ENCODE data around the gene GPR75. TPM values are rescaled to one million over a fixed set of nuclear protein-coding genes. Genes with fewer than 3 reads are reported as not detected.
"Not testable (repeated sequence)": the region's sequence is repeated elsewhere in the genome, so short reads cannot be mapped to it uniquely, and the experiment has no call there.

The GPR75 gene
- total RNA-seq, 1 experiment from 2014 or later: 2.5 TPM

GRCh38 chr2:53854678-53855077 is 5.1 kb downstream of the GPR75 start:
- intact Hi-C loops (cut with micrococcal nuclease; ENCODE audit: unreplicated experiment): no loop called here
- DNase-seq (ENCODE audit: low read depth, low spot score): no peak
- in situ Hi-C loops (cut with HindIII; ENCODE audit: low pct_unique_long_range_greater_than_20kb, low sequenced_read_pairs): no loop called here
- Histone ChIP-seq H3K4me1 (ENCODE audit: control insufficient read depth, insufficient read depth, low read length) (no peaks in the 10 kb centered on the region), H3K4me3 (ENCODE audit: low read depth in 2 of 2, low read length in 2 of 2) (no peak overlapping the region), H3K9me3 (ENCODE audit: control insufficient read depth, insufficient read depth, low read depth, low read length) (no peaks in the 10 kb centered on the region), H3K27ac (ENCODE audit: low read length) (no peak overlapping the region), H3K27me3 (ENCODE audit: control insufficient read depth, insufficient read depth, low read length) (no peaks in the 10 kb centered on the region), H3K36me3 (ENCODE audit: control insufficient read depth, insufficient read depth, low read length) (no peaks in the 10 kb centered on the region)
- TF ChIP-seq, protein P1, sequence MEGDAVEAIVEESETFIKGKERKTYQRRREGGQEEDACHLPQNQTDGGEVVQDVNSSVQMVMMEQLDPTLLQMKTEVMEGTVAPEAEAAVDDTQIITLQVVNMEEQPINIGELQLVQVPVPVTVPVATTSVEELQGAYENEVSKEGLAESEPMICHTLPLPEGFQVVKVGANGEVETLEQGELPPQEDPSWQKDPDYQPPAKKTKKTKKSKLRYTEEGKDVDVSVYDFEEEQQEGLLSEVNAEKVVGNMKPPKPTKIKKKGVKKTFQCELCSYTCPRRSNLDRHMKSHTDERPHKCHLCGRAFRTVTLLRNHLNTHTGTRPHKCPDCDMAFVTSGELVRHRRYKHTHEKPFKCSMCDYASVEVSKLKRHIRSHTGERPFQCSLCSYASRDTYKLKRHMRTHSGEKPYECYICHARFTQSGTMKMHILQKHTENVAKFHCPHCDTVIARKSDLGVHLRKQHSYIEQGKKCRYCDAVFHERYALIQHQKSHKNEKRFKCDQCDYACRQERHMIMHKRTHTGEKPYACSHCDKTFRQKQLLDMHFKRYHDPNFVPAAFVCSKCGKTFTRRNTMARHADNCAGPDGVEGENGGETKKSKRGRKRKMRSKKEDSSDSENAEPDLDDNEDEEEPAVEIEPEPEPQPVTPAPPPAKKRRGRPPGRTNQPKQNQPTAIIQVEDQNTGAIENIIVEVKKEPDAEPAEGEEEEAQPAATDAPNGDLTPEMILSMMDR (IDR thresholded peaks at IDR 0.05): no peak
- TF ChIP-seq, protein P2, sequence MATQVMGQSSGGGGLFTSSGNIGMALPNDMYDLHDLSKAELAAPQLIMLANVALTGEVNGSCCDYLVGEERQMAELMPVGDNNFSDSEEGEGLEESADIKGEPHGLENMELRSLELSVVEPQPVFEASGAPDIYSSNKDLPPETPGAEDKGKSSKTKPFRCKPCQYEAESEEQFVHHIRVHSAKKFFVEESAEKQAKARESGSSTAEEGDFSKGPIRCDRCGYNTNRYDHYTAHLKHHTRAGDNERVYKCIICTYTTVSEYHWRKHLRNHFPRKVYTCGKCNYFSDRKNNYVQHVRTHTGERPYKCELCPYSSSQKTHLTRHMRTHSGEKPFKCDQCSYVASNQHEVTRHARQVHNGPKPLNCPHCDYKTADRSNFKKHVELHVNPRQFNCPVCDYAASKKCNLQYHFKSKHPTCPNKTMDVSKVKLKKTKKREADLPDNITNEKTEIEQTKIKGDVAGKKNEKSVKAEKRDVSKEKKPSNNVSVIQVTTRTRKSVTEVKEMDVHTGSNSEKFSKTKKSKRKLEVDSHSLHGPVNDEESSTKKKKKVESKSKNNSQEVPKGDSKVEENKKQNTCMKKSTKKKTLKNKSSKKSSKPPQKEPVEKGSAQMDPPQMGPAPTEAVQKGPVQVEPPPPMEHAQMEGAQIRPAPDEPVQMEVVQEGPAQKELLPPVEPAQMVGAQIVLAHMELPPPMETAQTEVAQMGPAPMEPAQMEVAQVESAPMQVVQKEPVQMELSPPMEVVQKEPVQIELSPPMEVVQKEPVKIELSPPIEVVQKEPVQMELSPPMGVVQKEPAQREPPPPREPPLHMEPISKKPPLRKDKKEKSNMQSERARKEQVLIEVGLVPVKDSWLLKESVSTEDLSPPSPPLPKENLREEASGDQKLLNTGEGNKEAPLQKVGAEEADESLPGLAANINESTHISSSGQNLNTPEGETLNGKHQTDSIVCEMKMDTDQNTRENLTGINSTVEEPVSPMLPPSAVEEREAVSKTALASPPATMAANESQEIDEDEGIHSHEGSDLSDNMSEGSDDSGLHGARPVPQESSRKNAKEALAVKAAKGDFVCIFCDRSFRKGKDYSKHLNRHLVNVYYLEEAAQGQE (IDR thresholded peaks at IDR 0.05; ENCODE audit: insufficient read depth in 1 of 2, low read depth in 2 of 2, low read length in 1 of 2): no peak
- no peak for TF ChIP-seq TCF7L2 (IDR thresholded peaks at IDR 0.05; ENCODE audit: low read depth, low read length)
- no peak for TF ChIP-seq SIN3A (IDR thresholded peaks at IDR 0.05; ENCODE audit: borderline replicate concordance, insufficient read depth, low read depth, low read length)
- TF ChIP-seq POLR2AphosphoS5 (IDR thresholded peaks at IDR 0.05; ENCODE audit: low read depth, low read length): no peak
- ChIA-PET CTCF (no interaction called here), POLR2A (no interaction called here)
- BruUV-seq (replicated peaks): no TSS peak
- no peak for ATAC-seq

GRCh38 chr2:53852532-53852931 is 7.2 kb downstream of the GPR75 start:
- H3K27ac ChIP-seq (ENCODE audit: low read length): no peak overlapping the region
- no peak for TF ChIP-seq TCF7L2 (IDR thresholded peaks at IDR 0.05; ENCODE audit: low read depth, low read length)
- no peak for TF ChIP-seq SIN3A (IDR thresholded peaks at IDR 0.05; ENCODE audit: borderline replicate concordance, insufficient read depth, low read depth, low read length)
- TF ChIP-seq POLR2AphosphoS5 (IDR thresholded peaks at IDR 0.05; ENCODE audit: low read depth, low read length): no peak
- TF ChIP-seq, protein P1 (IDR thresholded peaks at IDR 0.05): no peak
- TF ChIP-seq, protein P2 (IDR thresholded peaks at IDR 0.05; ENCODE audit: insufficient read depth in 1 of 2, low read depth in 2 of 2, low read length in 1 of 2): no peak
- H3K36me3 ChIP-seq (ENCODE audit: control insufficient read depth, insufficient read depth, low read length): no peaks in the 10 kb centered on the region
- no peak overlapping the region for H3K4me3 ChIP-seq (ENCODE audit: low read depth in 2 of 2, low read length in 2 of 2)
- H3K9me3 ChIP-seq (ENCODE audit: control insufficient read depth, insufficient read depth, low read depth, low read length): no peaks in the 10 kb centered on the region
- in situ Hi-C loops (cut with HindIII; ENCODE audit: low pct_unique_long_range_greater_than_20kb, low sequenced_read_pairs) (no loop called here), intact Hi-C loops (cut with micrococcal nuclease; ENCODE audit: unreplicated experiment) (no loop called here)
- BruUV-seq (replicated peaks): no TSS peak
- no peaks in the 10 kb centered on the region for H3K27me3 ChIP-seq (ENCODE audit: control insufficient read depth, insufficient read depth, low read length)
- POLR2A ChIA-PET: interaction anchor here (0.5 kb wide), 1 partner anchor 76 kb away, joined by 4 read pairs; no protein-coding TSS in a partner anchor
- no peaks in the 10 kb centered on the region for H3K4me1 ChIP-seq (ENCODE audit: control insufficient read depth, insufficient read depth, low read length)
- CTCF ChIA-PET: no interaction called here
- ATAC-seq (no peak), DNase-seq (ENCODE audit: low read depth, low spot score) (no peak)

- H3K27me3 ChIP-seq (ENCODE audit: control insufficient read depth, insufficient read depth, low read length); H3K4me3 ChIP-seq (ENCODE audit: low read depth in 2 of 2, low read length in 2 of 2); BruUV-seq (replicated peaks); H3K27ac ChIP-seq (ENCODE audit: low read length); H3K36me3 ChIP-seq (ENCODE audit: control insufficient read depth, insufficient read depth, low read length); CTCF ChIA-PET; in situ Hi-C loops (cut with HindIII; ENCODE audit: low pct_unique_long_range_greater_than_20kb, low sequenced_read_pairs); intact Hi-C loops (cut with micrococcal nuclease; ENCODE audit: unreplicated experiment); ATAC-seq; DNase-seq (ENCODE audit: low read depth, low spot score); H3K9me3 ChIP-seq (ENCODE audit: control insufficient read depth, insufficient read depth, low read depth, low read length); POLR2A ChIA-PET; H3K4me1 ChIP-seq (ENCODE audit: control insufficient read depth, insufficient read depth, low read length): not testable (repeated sequence)
Observed at GRCh38 chr2:53851052-53851757, 8.6 kb downstream of the GPR75 start.
